ENCODE data around the gene DMTF1. TPM values are rescaled to one million over a fixed set of nuclear protein-coding genes. Genes with fewer than 3 reads are reported as not detected.
A peak's percentile ranks its signal among the peaks of the same experiment; 100 is the strongest.

Gene DMTF1
- total and polyA plus RNA-seq, 10 of the 15 experiments (the other 5 are each of a cell fraction or from before 2014, with no cell fraction given), result 24.3 to 191 (median 72.0) TPM

DNA sequence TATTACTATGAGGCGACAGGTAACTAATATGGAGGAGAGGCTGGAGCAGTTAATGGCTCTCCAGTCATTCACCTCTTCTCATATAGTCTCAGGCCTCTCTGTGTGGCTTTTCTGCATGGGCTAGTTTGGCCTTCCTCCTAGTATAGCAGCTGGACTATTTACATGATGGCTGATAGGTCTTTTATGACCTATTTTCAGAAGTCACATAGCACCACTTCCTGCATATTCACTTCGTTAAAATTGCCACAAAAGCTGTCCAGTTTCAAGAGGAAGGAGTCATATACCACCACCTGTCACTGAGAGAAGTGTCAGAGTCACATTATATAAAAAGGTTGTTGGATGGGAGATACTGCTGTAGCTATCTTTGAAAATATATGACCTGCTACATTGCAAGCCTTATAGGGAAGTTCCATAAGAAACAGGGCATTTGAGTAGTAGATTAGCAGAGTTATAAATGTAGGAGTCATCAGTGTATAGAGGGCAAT is 8.0 kb upstream of the DMTF1 start (continued):
- TF ChIP-seq CEBPB (IDR thresholded peaks at IDR 0.05; ENCODE audit: borderline replicate concordance in 1 of 2, low read depth in 2 of 2, low read length in 2 of 2) (no peak), YY1 (IDR thresholded peaks at IDR 0.05; ENCODE audit: low read depth, low read length) (peak; percentile 65), GABPA (IDR thresholded peaks at IDR 0.05; ENCODE audit: low read depth) (peak; percentile 67), SPI1 (IDR thresholded peaks at IDR 0.05; ENCODE audit: borderline replicate concordance, insufficient read depth, low read depth, low read length) (peak; percentile 52; the same call in 1 of the 2 replicates), RBBP5 (conservative IDR thresholded peaks at IDR 0.05) (no peak), ETV6 (conservative IDR thresholded peaks at IDR 0.05 in 1 of 2, IDR thresholded peaks at IDR 0.05 in 1 of 2; ENCODE audit: borderline replicate concordance in 1 of 2, low read depth in 1 of 2) (peak in 1 of 2 experiments; percentile 76; a peak in 2 of 4 replicates), POU2F2 (IDR thresholded peaks at IDR 0.05; ENCODE audit: borderline replicate concordance, low read depth, low read length) (peak; percentile 79; the same call in 1 of the 3 replicates), FOXM1 (IDR thresholded peaks at IDR 0.05; ENCODE audit: low read depth, low read length) (peak; percentile 82), FOS (IDR thresholded peaks at IDR 0.05; ENCODE audit: borderline replicate concordance, extremely low read depth, insufficient read length) (no peak), JUND (IDR thresholded peaks at IDR 0.05; ENCODE audit: low read depth, low read length) (no peak), DPF2 (IDR thresholded peaks at IDR 0.05) (0 out of 2 replicates have a peak, but pooled peaks have one; percentile 28), MTA3 (IDR thresholded peaks at IDR 0.05; ENCODE audit: borderline replicate concordance, low read length) (0 out of 2 replicates have a peak, but pooled peaks have one; percentile 42), IKZF2 (IDR thresholded peaks at IDR 0.05) (peak in 1 of 2 experiments; percentile 39; a peak in 1 of 4 replicates), MTA2 (IDR thresholded peaks at IDR 0.05; ENCODE audit: low read depth) (peak; percentile 47; the same call in 1 of the 2 replicates), BCL11A (IDR thresholded peaks at IDR 0.05; ENCODE audit: low read depth, low read length) (peak; percentile 53; the same call in 1 of the 2 replicates), CBFB (IDR thresholded peaks at IDR 0.05; ENCODE audit: low read depth) (no peak), JUNB (IDR thresholded peaks at IDR 0.05) (peak; percentile 61), EP300 (IDR thresholded peaks at IDR 0.05; ENCODE audit: borderline replicate concordance in 1 of 2, control insufficient read depth in 1 of 2, low read depth in 2 of 2, low read length in 2 of 2) (peak in 1 of 2 experiments; percentile 58; a peak in 1 of 4 replicates), LARP7 (IDR thresholded peaks at IDR 0.05) (no peak), RUNX3 (IDR thresholded peaks at IDR 0.05; ENCODE audit: low read length) (peak; percentile 82), TBL1XR1 (IDR thresholded peaks at IDR 0.05; ENCODE audit: low read depth, low read length) (peak; percentile 40; the same call in 1 of the 2 replicates), TCF3 (IDR thresholded peaks at IDR 0.05; ENCODE audit: borderline replicate concordance, insufficient read depth, low read depth, low read length) (peak; percentile 87), TCF12 (IDR thresholded peaks at IDR 0.05; ENCODE audit: low read depth, low read length) (peak; percentile 75; the same call in 1 of the 2 replicates), SUZ12 (IDR thresholded peaks at IDR 0.05; ENCODE audit: unreplicated experiment) (no peak), RAD21 (IDR thresholded peaks at IDR 0.05; ENCODE audit: insufficient read depth, low read depth, low read length) (no peak), CREM (IDR thresholded peaks at IDR 0.05; ENCODE audit: low read depth) (peak; percentile 68), MEF2A (IDR thresholded peaks at IDR 0.05; ENCODE audit: insufficient read depth, low read depth, low read length) (peak; percentile 83; the same call in 1 of the 2 replicates), NFIC (IDR thresholded peaks at IDR 0.05; ENCODE audit: low read depth, low read length) (peak; percentile 83), ESRRA (IDR thresholded peaks at IDR 0.05; ENCODE audit: low read length) (no peak), EED (IDR thresholded peaks at IDR 0.05; ENCODE audit: low read depth) (peak; percentile 60)
- TF ChIP-seq, protein P1, sequence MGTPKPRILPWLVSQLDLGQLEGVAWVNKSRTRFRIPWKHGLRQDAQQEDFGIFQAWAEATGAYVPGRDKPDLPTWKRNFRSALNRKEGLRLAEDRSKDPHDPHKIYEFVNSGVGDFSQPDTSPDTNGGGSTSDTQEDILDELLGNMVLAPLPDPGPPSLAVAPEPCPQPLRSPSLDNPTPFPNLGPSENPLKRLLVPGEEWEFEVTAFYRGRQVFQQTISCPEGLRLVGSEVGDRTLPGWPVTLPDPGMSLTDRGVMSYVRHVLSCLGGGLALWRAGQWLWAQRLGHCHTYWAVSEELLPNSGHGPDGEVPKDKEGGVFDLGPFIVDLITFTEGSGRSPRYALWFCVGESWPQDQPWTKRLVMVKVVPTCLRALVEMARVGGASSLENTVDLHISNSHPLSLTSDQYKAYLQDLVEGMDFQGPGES (IDR thresholded peaks at IDR 0.05), result no peak
- TF ChIP-seq, protein P2, sequence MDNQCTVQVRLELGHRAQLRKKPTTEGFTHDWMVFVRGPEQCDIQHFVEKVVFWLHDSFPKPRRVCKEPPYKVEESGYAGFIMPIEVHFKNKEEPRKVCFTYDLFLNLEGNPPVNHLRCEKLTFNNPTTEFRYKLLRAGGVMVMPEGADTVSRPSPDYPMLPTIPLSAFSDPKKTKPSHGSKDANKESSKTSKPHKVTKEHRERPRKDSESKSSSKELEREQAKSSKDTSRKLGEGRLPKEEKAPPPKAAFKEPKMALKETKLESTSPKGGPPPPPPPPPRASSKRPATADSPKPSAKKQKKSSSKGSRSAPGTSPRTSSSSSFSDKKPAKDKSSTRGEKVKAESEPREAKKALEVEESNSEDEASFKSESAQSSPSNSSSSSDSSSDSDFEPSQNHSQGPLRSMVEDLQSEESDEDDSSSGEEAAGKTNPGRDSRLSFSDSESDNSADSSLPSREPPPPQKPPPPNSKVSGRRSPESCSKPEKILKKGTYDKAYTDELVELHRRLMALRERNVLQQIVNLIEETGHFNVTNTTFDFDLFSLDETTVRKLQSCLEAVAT (IDR thresholded peaks at IDR 0.05), result 0 out of 2 replicates have a peak, but pooled peaks have one; percentile 62

All from GM12878 (cell line).